AG09319 (cell line): ENCODE measurements around the gene NIBAN1.
"Not testable (repeated sequence)": the region's sequence is repeated elsewhere in the genome, so short reads cannot be mapped to it uniquely, and the experiment has no call there.

Source experiments
- DNase-seq: peaks from one replicate; pipeline ENCODE4 v3.0.0-alpha.2; 2010; ENCODE audit warnings: low read depth; ENCODE audit errors: extremely low read depth
- TF ChIP-seq, protein P1 (sequence below): IDR thresholded peaks from 2 replicates; pipeline ENCODE4 v1.5.1; 2011; ENCODE audit warnings: low read depth, mild to moderate bottlenecking, inconsistent platforms, low read length, moderate library complexity

Gene NIBAN1

GRCh38 chr1:184959626-184960025 is 14.7 kb downstream of the NIBAN1 start:
- TF ChIP-seq, protein P1, sequence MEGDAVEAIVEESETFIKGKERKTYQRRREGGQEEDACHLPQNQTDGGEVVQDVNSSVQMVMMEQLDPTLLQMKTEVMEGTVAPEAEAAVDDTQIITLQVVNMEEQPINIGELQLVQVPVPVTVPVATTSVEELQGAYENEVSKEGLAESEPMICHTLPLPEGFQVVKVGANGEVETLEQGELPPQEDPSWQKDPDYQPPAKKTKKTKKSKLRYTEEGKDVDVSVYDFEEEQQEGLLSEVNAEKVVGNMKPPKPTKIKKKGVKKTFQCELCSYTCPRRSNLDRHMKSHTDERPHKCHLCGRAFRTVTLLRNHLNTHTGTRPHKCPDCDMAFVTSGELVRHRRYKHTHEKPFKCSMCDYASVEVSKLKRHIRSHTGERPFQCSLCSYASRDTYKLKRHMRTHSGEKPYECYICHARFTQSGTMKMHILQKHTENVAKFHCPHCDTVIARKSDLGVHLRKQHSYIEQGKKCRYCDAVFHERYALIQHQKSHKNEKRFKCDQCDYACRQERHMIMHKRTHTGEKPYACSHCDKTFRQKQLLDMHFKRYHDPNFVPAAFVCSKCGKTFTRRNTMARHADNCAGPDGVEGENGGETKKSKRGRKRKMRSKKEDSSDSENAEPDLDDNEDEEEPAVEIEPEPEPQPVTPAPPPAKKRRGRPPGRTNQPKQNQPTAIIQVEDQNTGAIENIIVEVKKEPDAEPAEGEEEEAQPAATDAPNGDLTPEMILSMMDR: no peak
- DNase-seq: no peak

DNA sequence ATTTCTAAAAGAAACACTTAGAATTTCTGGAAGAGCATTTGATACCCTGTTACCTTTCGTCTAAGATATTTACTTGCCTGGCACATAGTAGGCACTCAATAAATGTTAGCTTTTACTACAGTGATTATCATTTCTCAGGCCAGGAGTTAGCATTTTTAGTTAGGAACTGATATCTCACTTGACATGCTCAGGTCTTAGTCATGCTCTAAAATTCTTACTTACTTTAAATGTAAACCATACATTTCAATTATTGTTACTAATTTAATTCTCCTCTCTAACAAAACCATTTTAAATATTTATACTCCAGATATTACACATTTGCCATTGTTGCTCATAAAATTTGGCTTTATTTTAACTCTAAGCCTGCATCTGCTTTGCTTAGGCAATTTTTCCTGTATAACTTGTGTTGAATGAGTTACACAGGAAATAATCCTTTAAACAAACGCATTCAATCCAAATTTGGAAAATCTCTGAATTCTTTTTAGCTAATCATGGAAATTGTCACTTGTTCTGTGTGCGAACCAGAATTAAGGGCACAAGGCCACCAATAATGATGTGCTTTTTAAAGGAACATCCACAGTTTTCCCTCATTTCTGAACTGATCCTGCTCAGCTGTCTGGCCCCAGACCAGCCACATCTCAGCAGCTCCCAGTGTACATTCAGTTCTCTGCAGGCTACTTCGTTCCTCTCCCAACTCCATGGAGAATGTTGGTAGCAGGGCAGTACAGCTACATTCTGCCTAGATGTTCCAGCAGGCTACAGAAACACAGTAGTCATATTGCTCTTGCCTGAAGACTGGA is 15.6 kb downstream of the NIBAN1 start:
- no peak for DNase-seq
- TF ChIP-seq, protein P1: no peak

GRCh38 chr1:184957901-184958300 is 16.4 kb downstream of the NIBAN1 start:
- DNase-seq: not testable (repeated sequence)

DNA sequence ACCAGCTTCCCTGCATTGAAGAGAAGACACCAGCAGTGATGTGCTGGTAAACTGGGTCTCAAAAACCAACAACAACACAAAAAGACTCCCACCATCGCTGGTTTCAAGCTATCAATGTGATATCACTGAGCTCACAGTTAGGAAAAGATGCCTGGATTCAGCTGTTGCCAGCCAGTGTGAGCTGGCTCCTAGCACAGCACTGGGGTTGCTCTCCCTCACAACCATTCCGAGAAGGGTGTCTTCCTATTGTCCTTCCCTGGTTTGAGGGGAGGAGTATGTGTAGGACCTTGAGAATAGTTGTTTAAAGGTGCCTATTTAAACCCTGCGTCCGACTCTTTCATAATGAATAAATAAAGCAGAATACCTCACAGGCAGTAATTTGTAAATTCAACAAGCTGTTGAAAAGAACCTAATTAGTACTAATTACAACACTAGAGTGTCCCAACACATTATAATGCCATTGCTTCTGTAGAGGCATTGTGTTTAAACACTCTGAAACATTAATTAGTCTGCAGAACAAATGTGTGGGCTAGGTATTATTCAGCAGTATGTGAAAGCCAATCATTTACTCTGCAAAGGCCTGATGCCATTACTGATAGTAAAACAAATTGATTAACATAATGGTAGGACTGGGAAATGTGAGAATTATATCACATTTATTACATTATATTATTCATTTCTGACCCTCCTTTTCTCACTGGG is 17.2 kb downstream of the NIBAN1 start:
- no peak for DNase-seq
- TF ChIP-seq, protein P1: no peak

DNA sequence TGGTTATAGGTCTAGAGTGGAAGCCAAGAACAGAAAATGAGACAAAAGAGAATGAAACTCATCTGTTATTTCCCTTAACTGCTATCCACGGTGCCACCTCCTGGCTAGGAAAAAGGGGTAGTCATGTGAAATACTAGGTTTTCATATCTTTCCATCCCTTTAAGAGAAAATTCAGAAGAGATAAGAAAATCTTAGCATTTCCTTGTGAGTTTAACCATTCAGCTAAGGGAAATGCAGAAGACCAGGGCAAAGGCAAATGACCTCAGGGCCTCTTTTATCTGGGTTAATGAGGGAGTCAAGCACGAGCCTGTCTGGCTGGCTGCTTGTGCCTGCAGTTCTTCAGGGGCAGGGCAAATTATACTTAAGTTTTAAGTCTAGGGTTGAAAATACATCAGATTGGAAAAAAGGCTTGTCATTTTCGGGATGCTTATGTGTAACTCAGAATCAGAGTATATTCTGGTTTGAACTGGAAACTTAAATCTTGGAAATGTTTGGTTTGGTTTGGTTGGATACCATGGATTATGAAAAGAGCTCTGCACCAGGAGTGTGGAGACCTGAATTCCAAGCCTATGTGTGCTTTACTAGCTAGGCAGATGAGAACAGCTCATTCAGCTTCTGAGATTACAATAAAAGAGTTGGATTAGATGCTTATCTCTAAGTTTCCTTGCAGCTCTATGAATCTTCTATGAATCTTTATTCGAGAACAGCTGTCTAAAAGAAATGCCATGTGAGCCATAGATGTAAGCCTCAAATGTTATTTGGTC is 19.9 kb downstream of the NIBAN1 start:
- DNase-seq: no peak
- TF ChIP-seq, protein P1: no peak; the same call in none of the 2 replicates

GRCh38 chr1:184953600-184954219 is 20.6 kb downstream of the NIBAN1 start:
- TF ChIP-seq, protein P1: no peak
- DNase-seq: no peak

- TF ChIP-seq, protein P1: no peak
- DNase-seq: no peak
These were observed 21.9 kb downstream of the NIBAN1 start for GRCh38 chr1:184952428-184952827.
